Heart left ventricle (tissue), 16 donors: ENCODE results near the gene FCRL6. TPM values are rescaled to one million over a fixed set of nuclear protein-coding genes. Genes with fewer than 3 reads are reported as not detected.

ENCODE experiments used
- ATAC-seq, 4 donors: fragments of 200-7000 bp; cut with Tn5 transposase; one replicate each; pipeline ENCODE4 v1.9.1; 2020 to 2022; ENCODE audit warnings: moderate library complexity in 4 of 4, mild to moderate bottlenecking in 3 of 4, moderate number of reproducible peaks in 1 of 4
- DNase-seq, 5 donors: peaks; one replicate each; pipeline ENCODE4 v3.0.0-alpha.2; 2020
- H3K27ac ChIP-seq, 12 donors: fragments of 200-600 bp; sonication (generic) in 4 of 12; one replicate each; pipeline versions ENCODE4 v1.5.0 to v1.8.0; 2016 to 2022; ENCODE audit warnings: mild to moderate bottlenecking in 2 of 12
- H3K27me3 ChIP-seq, 9 donors: fragments of 200-600 bp; sonication (generic) in 2 of 9; one replicate each; pipeline versions ENCODE4 v1.5.1 to v1.8.0; 2016 to 2022; ENCODE audit warnings: mild to moderate bottlenecking in 3 of 9
- H3K36me3 ChIP-seq, 9 donors: fragments of 200-600 bp; sonication (generic) in 2 of 9; one replicate each; pipeline versions ENCODE4 v1.5.0 to v1.8.0; 2018 to 2022; ENCODE audit warnings: mild to moderate bottlenecking in 2 of 9
- H3K4me1 ChIP-seq, 12 donors: fragments of 200-600 bp; sonication (generic) in 4 of 12; one replicate each; pipeline versions ENCODE4 v1.5.0 to v1.8.0; 2016 to 2022; ENCODE audit warnings: mild to moderate bottlenecking in 3 of 12
- H3K4me3 ChIP-seq, 12 donors: fragments of 200-600 bp; sonication (generic) in 4 of 12; one replicate each; pipeline versions ENCODE4 v1.5.0 to v1.8.0; 2017 to 2022; ENCODE audit warnings: mild to moderate bottlenecking in 9 of 12, moderate library complexity in 4 of 12
- H3K9me3 ChIP-seq, 12 donors: fragments of 200-600 bp; sonication (generic) in 4 of 12; one replicate each; pipeline versions ENCODE4 v1.5.0 to v1.8.0; 2016 to 2022; ENCODE audit warnings: mild to moderate bottlenecking in 1 of 12
- CTCF ChIP-seq, 12 donors: fragments of 200-600 bp; sonication (generic) in 4 of 12; IDR thresholded peaks; one replicate each; pipeline versions ENCODE4 v1.5.0 to v1.8.0; 2018 to 2022; ENCODE audit warnings: antibody characterized with exemption in 12 of 12, mild to moderate bottlenecking in 5 of 12
- POLR2A ChIP-seq, 2 donors: fragments of 450-650 bp; IDR thresholded peaks; one replicate each; pipeline ENCODE4 v1.6.1; 2017; ENCODE audit warnings: antibody characterized with exemption in 2 of 2, mild to moderate bottlenecking in 2 of 2, moderate library complexity in 2 of 2
- WGBS, 4 donors: extraction: QIAGEN DNeasy Blood & Tissue Kit in 2 of 4; methylation state at CpG; one replicate each; pipeline versions ENCODE4 v1.1.5 to v1.1.7; 2013 to 2018; 5-methylcytosine and 5-hydroxymethylcytosine counted together
- intact Hi-C, 10 donors: fragments of 100-400 bp; cut with DNase I; formaldehyde crosslinking; loops; one replicate each; pipeline versions ENCODE4 v1.11.1 to v1.14.2; 2022
- polyA plus RNA-seq, 2 donors: library from polyadenylated mRNA; stranded (reverse); fragments of 200-250 nt; gene quantifications; one replicate each; pipeline ENCODE4 v1.2.3, GENCODE V29; 2013
- total RNA-seq, 9 donors: library from RNA; depleted of rRNA in 2 of 9; stranded (reverse); fragments of >200 nt in 2 of 9; fragmentation: NEBNext Ultra II Directional in 3 of 9; extraction: Animal tissue kit (Norgen Biotek cat#: 25700) in 3 of 9; gene quantifications; one replicate each; pipeline versions ENCODE4 v1.1.0 to v1.2.4, GENCODE V29; 2016 to 2023
- donor health status: ischemic (EF 13 %, LVEDD 7.1; RV severe dilation, severe dysfunction).
- donor health status: healthy with polysubstance abuse.
- donor health status: DM: no; HTN: yes; CAD: no.
- donor health status: DM: no; HTN: no; CAD: no.
- donor health status: ischemic (EF 25% LVEDD 6.9; RV normal size, moderate dysfunction).
- donor health status: ischemic (EF 25% LVEDD 5.7; RV mildly dilated, moderate dysfunction).
- donor health status: healthy.
- donor health status: DM: yes; HTN: yes; CAD: no.
- donor health status: ischemic (EF 35%, LVEDD 5.7; RV mildly dilated, moderate dysfunction).
- donor health status: nonischemic (EF 11% LVEDD 7.7; RV severe dilation, severe dysfunction).
- donor health status: DM: yes; HTN: yes; CAD: no.
- donor health status: PGD.
- donor health status: ischemic (EF 29% LVEDD 5.4; RV normal size, mild dysfunction).
- donor health status: nonischemic (EF 23%, LVEDD 6.1; RV moderate dilation, normal function).

FCRL6 gene
- total and polyA plus RNA-seq, 11 donors, result 0.21 to 2.0 (median 1.9) TPM; not detected in 8

GRCh38 chr1:159763686-159764085, 38.5 kb upstream of the FCRL6 start:
- peaks cover 0 to 6% (median 0%) of the 10 kb centered on the region in 9 donors for H3K27me3 ChIP-seq
- 11 to 36% (median 16%) methylated on average over 1 of the region's 1 CpG for WGBS, 4 donors
- intact Hi-C loops, result no loop called here

GRCh38 chr1:159765806-159766205, 36.4 kb upstream of the FCRL6 start:
- Histone ChIP-seq H3K27ac (no peak overlapping the region), H3K27me3 (peaks cover 0 to 6% (median 0%) of the 10 kb centered on the region in 9 donors), H3K4me1 (no peaks in the 10 kb centered on the region), H3K4me3 (no peak overlapping the region), H3K36me3 (no peaks in the 10 kb centered on the region), H3K9me3 (no peaks in the 10 kb centered on the region)
- WGBS, 4 donors, result 85 to 87% (median 86%) methylated on average over 3 of the region's 3 CpGs
- no peak for TF ChIP-seq POLR2A (IDR thresholded peaks at IDR 0.05)
- no peak for TF ChIP-seq CTCF (IDR thresholded peaks at IDR 0.05)
- ATAC-seq, result no peak
- no peak for DNase-seq
- intact Hi-C loops, result no loop called here

More at GRCh38 chr1:159763686-159764085, 38.5 kb upstream of the FCRL6 start:
- Histone ChIP-seq H3K36me3 (no peaks in the 10 kb centered on the region), H3K4me3 (no peak overlapping the region), H3K9me3 (no peaks in the 10 kb centered on the region), H3K4me1 (no peaks in the 10 kb centered on the region), H3K27ac (no peak overlapping the region)
- no peak for TF ChIP-seq POLR2A (IDR thresholded peaks at IDR 0.05)
- TF ChIP-seq CTCF (IDR thresholded peaks at IDR 0.05), result no peak
- ATAC-seq, result no peak
- no peak for DNase-seq

GRCh38 chr1:159771127-159771895, 30.8 kb upstream of the FCRL6 start:
- Histone ChIP-seq H3K27ac (no peak overlapping the region), H3K27me3 (peaks cover 0 to 4% (median 0%) of the 10 kb centered on the region in 9 donors), H3K4me3 (no peak overlapping the region), H3K36me3 (no peaks in the 10 kb centered on the region), H3K9me3 (no peaks in the 10 kb centered on the region), H3K4me1 (peaks cover 0 to 9% (median 0%) of the 10 kb centered on the region in 12 donors)
- 87 to 92% (median 90%) methylated on average over 2 of the region's 2 CpGs for WGBS, 4 donors
- no peak for DNase-seq
- intact Hi-C loops, result loop anchor here in 1 of 10 donors (5.0 kb wide), 1 partner anchor 604 kb away; no protein-coding TSS in a partner anchor
- TF ChIP-seq CTCF (IDR thresholded peaks at IDR 0.05), result no peak
- no peak for ATAC-seq

GRCh38 chr1:159774465-159774864, 27.7 kb upstream of the FCRL6 start:
- Histone ChIP-seq H3K27me3 (peaks cover 0 to 4% (median 0%) of the 10 kb centered on the region in 9 donors), H3K9me3 (no peaks in the 10 kb centered on the region), H3K4me1 (peaks cover 0 to 12% (median 3%) of the 10 kb centered on the region in 12 donors), H3K27ac (peak overlapping the region in 8 of 12 donors; percentile 10 to 51 (median 48)), H3K36me3 (no peaks in the 10 kb centered on the region), H3K4me3 (no peak overlapping the region)
- 51 to 68% (median 61%) methylated on average over 2 of the region's 2 CpGs for WGBS, 4 donors
- no peak for TF ChIP-seq POLR2A (IDR thresholded peaks at IDR 0.05)
- no peak for TF ChIP-seq CTCF (IDR thresholded peaks at IDR 0.05)
- ATAC-seq, result peak; percentile 51 to 72 (median 62)
- no peak for DNase-seq
- intact Hi-C loops, result loop anchor here in 1 of 10 donors (5.0 kb wide), 1 partner anchor 607 kb away; no protein-coding TSS in a partner anchor
